HG03432 (cell line): ENCODE data around the gene SLC6A6.

Source experiments
- ATAC-seq: cut with Tn5 transposase; IDR thresholded peaks from one replicate; pipeline ENCODE4 v1.9.1; 2021; ENCODE audit warnings: mild to moderate bottlenecking, moderate library complexity; ENCODE audit not compliant: unreplicated experiment

Gene SLC6A6

GRCh38 chr3:14517601-14518431 is 115.4 kb downstream of the SLC6A6 start:
- no peak for ATAC-seq

GRCh38 chr3:14518432-14518802 is 116.0 kb downstream of the SLC6A6 start:
- ATAC-seq = no peak

GRCh38 chr3:14518893-14519292 is 116.5 kb downstream of the SLC6A6 start:
- ATAC-seq = no peak

DNA sequence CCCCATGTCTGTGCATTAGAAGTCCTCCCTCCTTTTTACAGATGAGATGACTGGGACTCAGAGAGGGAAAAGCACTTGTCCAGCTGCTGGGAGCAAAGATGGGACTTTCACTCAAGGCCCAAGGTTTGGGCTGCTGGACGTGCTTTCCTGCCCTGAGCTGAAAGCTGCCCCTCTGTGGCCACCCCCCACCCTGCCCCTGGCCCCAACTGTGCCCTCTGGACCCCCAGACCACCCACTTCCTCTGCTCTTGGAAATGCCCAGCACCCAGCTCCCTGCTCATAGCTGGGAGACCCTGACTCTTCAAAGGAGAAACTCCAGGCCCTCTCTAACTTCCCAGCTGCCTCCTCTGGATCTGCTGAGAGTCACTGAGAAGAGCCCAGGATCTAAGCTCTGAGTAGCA is 117.0 kb downstream of the SLC6A6 start:
- no peak for ATAC-seq

DNA sequence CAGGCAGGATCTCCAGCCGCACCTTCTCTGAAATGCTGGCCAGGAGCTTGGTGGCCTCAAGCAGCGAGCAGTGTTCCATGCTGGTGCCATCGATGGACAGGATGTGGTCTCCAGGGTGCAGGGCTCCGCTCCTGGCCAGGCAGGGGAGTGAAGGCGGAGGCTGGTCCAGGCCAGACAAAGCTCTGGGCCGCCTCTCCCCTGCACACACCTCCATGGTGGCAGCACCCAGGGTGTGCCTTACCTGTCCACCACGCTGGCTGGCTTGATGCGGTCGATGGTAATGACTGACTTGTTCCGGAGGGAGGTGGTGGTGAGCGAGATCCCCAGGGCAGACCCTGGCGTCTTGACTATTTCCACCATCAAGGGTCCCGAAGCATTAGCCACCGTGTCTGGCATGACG is 117.7 kb downstream of the SLC6A6 start:
- no peak for ATAC-seq

GRCh38 chr3:14520967-14521366 is 118.6 kb downstream of the SLC6A6 start:
- no peak for ATAC-seq

- ATAC-seq = no peak
Measured at GRCh38 chr3:14521611-14522010, 119.2 kb downstream of the SLC6A6 start.

DNA sequence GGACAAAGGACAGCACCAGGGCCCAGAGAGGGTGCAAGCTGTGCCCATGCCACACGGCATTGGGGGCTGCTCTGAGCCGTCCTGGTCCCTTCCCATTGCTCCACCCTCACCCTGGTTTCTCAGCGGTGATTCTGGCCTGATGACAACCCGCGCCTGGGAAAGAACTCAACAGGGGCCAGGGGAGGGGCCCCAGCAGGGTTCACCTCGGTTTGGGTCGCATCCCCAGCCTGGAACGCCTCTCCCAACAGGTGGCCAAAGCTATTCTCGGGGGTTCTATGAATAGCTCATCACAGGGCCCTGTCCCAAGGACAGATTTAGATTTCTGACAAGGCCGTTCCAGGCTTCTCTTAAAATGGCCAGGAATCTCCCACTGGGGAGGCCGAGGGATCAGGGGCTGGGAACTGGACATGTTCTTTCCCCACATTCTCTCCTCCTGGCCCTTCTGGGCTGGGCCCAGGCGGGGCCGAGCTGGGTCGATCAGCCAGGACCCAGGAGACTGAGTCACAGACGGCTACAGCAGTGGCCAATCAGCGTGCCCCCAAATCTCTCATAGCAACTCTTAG is 119.8 kb downstream of the SLC6A6 start:
- ATAC-seq = no peak

DNA sequence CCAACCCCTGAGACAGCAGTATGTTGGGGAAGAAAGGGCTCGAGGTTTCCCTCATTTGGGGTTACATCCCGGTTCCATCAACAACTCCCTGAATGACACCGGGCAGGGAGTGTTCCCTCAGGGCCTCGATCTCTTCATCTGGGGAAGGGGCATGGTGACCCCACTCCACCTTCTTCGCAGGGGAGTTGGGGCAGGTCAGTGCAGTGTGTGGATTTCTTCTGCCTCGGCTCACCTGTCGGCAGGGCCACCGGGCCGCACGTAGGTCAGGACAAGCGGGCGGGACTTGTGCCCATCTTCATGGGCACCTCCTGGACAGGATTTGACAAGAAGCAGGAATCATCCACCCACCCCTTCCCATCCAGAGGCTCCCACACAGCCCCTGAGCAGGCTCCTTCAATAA is 120.4 kb downstream of the SLC6A6 start:
- no peak for ATAC-seq

GRCh38 chr3:14523792-14524191 is 121.4 kb downstream of the SLC6A6 start:
- ATAC-seq = no peak

GRCh38 chr3:14524311-14524711 is 121.9 kb downstream of the SLC6A6 start:
- ATAC-seq = no peak

GRCh38 chr3:14524920-14525660 is 122.7 kb downstream of the SLC6A6 start:
- no peak for ATAC-seq

GRCh38 chr3:14525685-14526631 is 123.6 kb downstream of the SLC6A6 start:
- no peak for ATAC-seq

GRCh38 chr3:14528081-14528480 is 125.7 kb downstream of the SLC6A6 start:
- no peak for ATAC-seq

DNA sequence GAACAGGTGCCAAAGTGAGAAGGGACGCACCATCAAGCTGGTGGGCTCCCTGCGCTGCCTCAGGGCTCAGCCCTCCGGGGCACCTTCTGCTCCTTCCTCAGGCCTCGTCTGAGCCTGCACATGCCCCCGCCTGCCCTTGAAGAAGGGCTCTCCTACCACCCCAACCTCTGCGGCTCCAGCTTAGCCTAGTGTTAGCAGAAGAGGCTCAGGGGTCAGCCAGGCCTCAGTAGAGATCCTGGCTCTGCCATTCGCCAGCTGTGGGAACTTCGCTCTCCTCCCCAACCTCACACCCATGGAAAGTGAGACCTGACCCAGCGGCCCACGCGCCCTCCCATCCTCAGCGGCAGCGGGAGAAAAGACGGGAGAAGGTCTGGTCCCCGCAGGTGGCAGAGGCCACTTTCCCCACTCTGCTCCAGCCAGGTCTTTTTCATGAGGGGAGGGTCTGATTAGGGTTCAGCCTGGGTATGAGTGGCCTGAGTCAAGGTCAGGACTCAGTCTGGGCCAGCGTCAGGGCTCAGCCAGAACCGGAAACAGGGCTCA is 129.5 kb downstream of the SLC6A6 start:
- no peak for ATAC-seq

DNA sequence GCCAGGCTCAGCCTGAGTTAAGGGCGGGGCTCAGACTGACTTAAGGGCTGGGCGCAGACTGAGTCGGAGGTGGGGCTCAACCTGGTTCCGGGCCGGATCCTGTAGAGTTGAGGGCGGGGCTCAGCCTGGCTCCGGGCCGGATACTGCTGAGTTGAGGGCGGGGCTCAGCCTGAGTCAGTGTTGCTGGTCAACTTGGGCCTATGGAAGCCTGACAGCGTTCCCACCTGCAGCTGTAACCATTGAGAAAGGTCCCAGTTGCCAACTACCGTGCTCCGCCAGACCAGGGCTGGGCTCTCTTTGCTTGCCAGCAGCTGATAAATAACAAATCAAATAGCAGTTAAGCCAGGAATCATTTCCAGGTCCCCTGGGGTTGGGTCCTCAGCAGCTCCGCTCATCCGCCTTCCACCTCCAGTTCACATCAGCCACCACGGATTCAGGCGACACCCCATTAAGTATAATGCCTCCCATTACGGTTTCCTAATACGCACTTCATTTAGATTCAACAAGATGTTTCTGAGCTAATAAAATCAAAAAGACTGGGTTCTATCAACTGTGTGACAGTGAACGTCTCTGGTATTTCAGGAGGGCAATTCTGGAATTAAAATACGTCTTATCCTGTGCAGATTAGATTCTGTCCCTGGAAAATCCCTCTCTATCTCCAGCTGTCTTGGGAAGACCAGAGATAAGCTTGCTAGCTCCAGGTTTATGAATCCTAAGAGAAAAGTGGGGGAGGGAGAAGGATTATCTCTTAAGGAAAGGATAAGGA is 130.5 kb downstream of the SLC6A6 start:
- no peak for ATAC-seq

GRCh38 chr3:14533457-14533958 is 131.1 kb downstream of the SLC6A6 start:
- ATAC-seq = no peak

GRCh38 chr3:14534516-14535191 is 132.2 kb downstream of the SLC6A6 start:
- no peak for ATAC-seq

DNA sequence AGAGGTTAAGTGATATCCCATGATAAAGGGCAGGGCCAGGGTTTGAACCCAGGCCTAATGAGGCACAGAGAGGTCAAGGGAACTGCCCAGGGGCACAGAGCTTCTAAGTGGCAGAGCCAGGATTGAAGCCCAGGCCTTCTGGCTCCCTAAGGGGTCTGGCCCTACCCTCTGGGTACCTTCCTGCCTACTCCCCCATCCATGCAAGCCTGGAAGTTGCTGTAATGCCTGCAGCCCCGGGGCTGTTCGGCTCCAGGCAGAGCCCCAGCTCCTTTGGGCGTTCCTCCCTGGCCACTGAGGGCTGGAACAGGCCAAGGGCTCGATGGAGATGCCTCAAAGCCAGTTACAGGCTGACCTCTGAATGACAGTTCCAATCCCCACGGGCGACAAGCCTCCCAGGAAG is 133.2 kb downstream of the SLC6A6 start:
- ATAC-seq = no peak
